DND-41 (cell line): ENCODE measurements around the gene AMFR.

Experiments
- ATAC-seq: fragments of 200-7000 bp; cut with Tn5 transposase; 3 replicates; pipeline ENCODE4 v1.9.1; 2021; ENCODE audit warnings: low read depth; ENCODE audit not compliant: insufficient read depth
- DNase-seq: peaks from one replicate; pipeline ENCODE4 v3.0.0-alpha.2; 2020
- H2AFZ ChIP-seq: 2 replicates; pipeline ENCODE4 v1.6.0; 2012; ENCODE audit warnings: low read depth, low read length
- H3K27ac ChIP-seq: 2 replicates; pipeline ENCODE4 v1.5.1; 2012; ENCODE audit warnings: low read length, inconsistent platforms
- H3K27me3 ChIP-seq: fragments of 200-600 bp; sonication (generic); 2 replicates; pipeline ENCODE4 v1.6.0; 2012; ENCODE audit warnings: low read length, mild to moderate bottlenecking, inconsistent platforms; ENCODE audit not compliant: insufficient read depth, poor library complexity
- H3K36me3 ChIP-seq: 2 replicates; pipeline ENCODE4 v1.5.1; 2012; ENCODE audit warnings: low read length, inconsistent platforms; ENCODE audit not compliant: insufficient read depth
- H3K4me1 ChIP-seq: 2 replicates; pipeline ENCODE4 v1.5.1; 2012; ENCODE audit warnings: mild to moderate bottlenecking, low read length; ENCODE audit not compliant: insufficient read depth
- H3K4me2 ChIP-seq: 2 replicates; pipeline ENCODE4 v1.6.0; 2012; ENCODE audit warnings: mild to moderate bottlenecking, moderate library complexity, low read length, inconsistent platforms; ENCODE audit not compliant: insufficient read depth
- H3K4me3 ChIP-seq, 2 experiments: fragments of 200-600 bp in 1 of 2; shearing (Covaris generic) in 1 of 2; 2 replicates each; pipeline ENCODE4 v1.5.1; 2012 to 2016; ENCODE audit warnings: inconsistent platforms in 2 of 2, low read length in 2 of 2, mild to moderate bottlenecking in 2 of 2, low read depth in 1 of 2, moderate library complexity in 1 of 2
- H3K79me2 ChIP-seq: 2 replicates; pipeline ENCODE4 v1.6.0; 2012; ENCODE audit warnings: low read length, inconsistent platforms; ENCODE audit not compliant: insufficient read depth
- H3K9ac ChIP-seq: 2 replicates; pipeline ENCODE4 v1.6.0; 2012; ENCODE audit warnings: low read depth, mild to moderate bottlenecking, inconsistent platforms, low read length, moderate library complexity
- H3K9me3 ChIP-seq: 2 replicates; pipeline ENCODE4 v1.5.1; 2012; ENCODE audit warnings: low read length, moderate library complexity, mild to moderate bottlenecking, inconsistent platforms; ENCODE audit not compliant: insufficient read depth, severe bottlenecking
- H4K20me1 ChIP-seq: 2 replicates; pipeline ENCODE4 v1.6.0; 2012; ENCODE audit warnings: low read length; ENCODE audit not compliant: insufficient read depth
- CTCF ChIP-seq: IDR thresholded peaks from 2 replicates; pipeline ENCODE4 v1.5.1; 2012; ENCODE audit warnings: borderline replicate concordance, low read length, moderate library complexity, mild to moderate bottlenecking; ENCODE audit not compliant: poor library complexity, severe bottlenecking; ENCODE audit errors: extremely low read depth
- EZH2 ChIP-seq: IDR thresholded peaks from 3 replicates; pipeline ENCODE4 v1.6.1; 2012; ENCODE audit warnings: borderline replicate concordance, low read depth, mild to moderate bottlenecking, moderate library complexity, low read length, inconsistent platforms; ENCODE audit not compliant: severe bottlenecking

The AMFR gene

DNA sequence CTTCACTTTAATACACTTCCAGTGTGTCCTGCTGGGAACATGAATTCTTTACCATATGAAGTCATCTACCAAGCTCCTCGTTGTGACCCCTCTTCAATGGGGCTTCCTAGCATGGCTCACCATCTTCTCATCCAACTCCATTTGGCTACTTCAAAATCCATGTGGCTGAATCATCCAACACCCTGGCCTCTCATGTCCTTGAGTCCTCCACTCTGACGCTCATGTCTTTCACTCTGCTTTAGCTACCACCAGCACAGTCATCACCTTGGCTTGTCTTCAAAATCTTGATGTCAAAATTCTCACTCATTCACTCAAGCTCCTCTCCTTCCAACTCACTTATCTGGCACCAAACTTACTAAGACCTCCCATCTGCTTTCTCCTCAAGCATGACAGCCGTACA, 35.8 kb downstream of the AMFR start:
- Histone ChIP-seq H3K4me3 (no peak overlapping the region), H3K79me2 (peaks cover 2% of the 10 kb centered on the region; the same call in 1 of the 2 replicates), H3K36me3 (peaks cover 76% of the 10 kb centered on the region), H3K27me3 (no peaks in the 10 kb centered on the region), H3K9ac (no peak overlapping the region), H3K4me2 (no peak overlapping the region), H3K27ac (no peak overlapping the region), H2AFZ (no peak overlapping the region), H3K4me1 (no peaks in the 10 kb centered on the region), H4K20me1 (peaks cover 2% of the 10 kb centered on the region; the same call in 1 of the 2 replicates), H3K9me3 (no peaks in the 10 kb centered on the region)
- DNase-seq (no peak), ATAC-seq (no peak)
- TF ChIP-seq EZH2 (no peak), CTCF (no peak)

DNA sequence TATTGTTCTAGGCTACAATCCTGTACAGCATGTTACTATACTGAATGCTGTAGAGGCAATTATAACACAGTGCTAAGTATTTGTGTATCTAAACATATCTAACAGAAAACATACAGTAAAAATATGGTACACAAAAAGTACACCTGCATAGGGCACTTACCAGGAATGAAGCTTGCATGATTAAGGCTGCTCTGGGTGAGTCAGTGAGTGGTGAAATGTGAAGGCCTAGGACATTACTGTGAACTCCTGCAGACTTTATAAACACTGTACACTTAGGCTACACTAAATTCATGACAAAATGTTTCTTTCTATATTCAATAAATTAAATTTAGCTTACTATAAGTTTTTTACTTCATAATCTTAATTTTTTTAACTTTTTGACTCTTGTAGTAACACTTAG, 37.1 kb downstream of the AMFR start:
- Histone ChIP-seq H3K27me3 (no peaks in the 10 kb centered on the region), H3K4me2 (no peak overlapping the region), H4K20me1 (peaks cover 2% of the 10 kb centered on the region; the same call in 1 of the 2 replicates), H2AFZ (no peak overlapping the region), H3K36me3 (peaks cover 90% of the 10 kb centered on the region), H3K9me3 (no peaks in the 10 kb centered on the region), H3K4me3 (no peak overlapping the region), H3K27ac (no peak overlapping the region), H3K79me2 (peaks cover 2% of the 10 kb centered on the region; the same call in 1 of the 2 replicates), H3K9ac (no peak overlapping the region), H3K4me1 (no peaks in the 10 kb centered on the region)
- no peak for ATAC-seq
- no peak for DNase-seq
- TF ChIP-seq EZH2 (no peak), CTCF (no peak)

GRCh38 chr16:56387396-56387795, 37.9 kb downstream of the AMFR start:
- no peaks in the 10 kb centered on the region for H3K9me3 ChIP-seq
- TF ChIP-seq CTCF (no peak), EZH2 (no peak)
- H3K4me3 ChIP-seq, result no peak overlapping the region
- peaks cover 2% of the 10 kb centered on the region; the same call in 1 of the 2 replicates for H3K79me2 ChIP-seq
- no peaks in the 10 kb centered on the region for H3K27me3 ChIP-seq
- H3K4me2 ChIP-seq, result no peak overlapping the region
- H3K27ac ChIP-seq, result no peak overlapping the region
- no peak overlapping the region for H3K9ac ChIP-seq
- H3K4me1 ChIP-seq, result no peaks in the 10 kb centered on the region
- peaks cover 2% of the 10 kb centered on the region; the same call in 1 of the 2 replicates for H4K20me1 ChIP-seq
- H2AFZ ChIP-seq, result no peak overlapping the region
- peaks cover 94% of the 10 kb centered on the region for H3K36me3 ChIP-seq
- DNase-seq (no peak), ATAC-seq (no peak)
